Measurements from ENCODE around the gene CD300C.
A peak's percentile ranks its signal among the peaks of the same experiment; 100 is the strongest.
"Not testable (repeated sequence)": the region's sequence is repeated elsewhere in the genome, so short reads cannot be mapped to it uniquely, and the experiment has no call there.

The CD300C gene

DNA sequence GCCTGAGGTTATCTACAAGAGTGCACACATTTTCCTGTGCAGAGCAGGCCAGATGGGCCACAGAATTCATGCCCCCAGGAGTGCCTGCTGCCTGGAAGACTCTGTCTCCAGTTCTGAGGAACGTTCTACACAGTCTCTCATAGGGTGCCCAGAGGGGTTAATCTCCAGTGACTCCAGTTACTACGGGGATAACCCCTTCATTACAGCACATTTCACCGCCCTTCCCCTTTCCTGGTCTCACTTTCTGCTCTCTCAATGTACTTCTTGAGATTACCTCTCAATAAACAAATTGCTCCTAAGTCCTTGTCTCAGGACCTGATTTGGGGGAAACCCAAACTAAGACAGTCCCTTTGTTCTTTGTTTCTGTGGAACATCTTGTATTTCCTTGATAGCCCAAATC is 15.7 kb upstream of the CD300C start:
- DNase-seq = no peak

DNA sequence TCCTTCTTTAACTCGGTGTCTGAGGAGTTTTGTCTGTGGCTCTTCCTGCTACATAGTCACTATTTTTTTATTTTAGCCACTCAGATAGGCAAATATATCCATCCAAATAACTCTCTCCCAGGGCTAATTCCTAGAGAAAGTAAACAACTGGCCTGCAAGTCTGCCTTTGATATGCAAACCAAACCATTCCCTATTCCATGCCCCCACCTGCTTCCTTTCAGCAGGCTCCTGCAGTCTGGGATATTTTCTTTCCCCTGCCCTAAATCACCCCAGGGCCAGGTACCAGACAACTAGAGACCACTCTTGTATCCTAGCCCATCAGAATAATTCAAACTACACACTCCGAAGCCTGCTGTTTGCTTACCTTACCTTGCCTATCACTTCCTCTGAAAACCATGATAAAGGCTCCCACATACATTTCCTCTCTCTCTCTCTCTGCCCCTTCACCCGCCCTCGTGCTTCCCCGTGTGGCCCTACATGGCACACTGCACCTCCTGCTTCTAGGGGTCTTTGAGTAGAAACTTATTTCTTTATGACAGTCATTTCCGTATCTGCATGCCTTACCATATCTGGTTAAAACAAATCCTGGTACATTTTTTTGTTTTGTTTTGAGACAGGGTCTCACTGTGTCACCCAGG is 13.1 kb upstream of the CD300C start:
- DNase-seq = no peak

DNA sequence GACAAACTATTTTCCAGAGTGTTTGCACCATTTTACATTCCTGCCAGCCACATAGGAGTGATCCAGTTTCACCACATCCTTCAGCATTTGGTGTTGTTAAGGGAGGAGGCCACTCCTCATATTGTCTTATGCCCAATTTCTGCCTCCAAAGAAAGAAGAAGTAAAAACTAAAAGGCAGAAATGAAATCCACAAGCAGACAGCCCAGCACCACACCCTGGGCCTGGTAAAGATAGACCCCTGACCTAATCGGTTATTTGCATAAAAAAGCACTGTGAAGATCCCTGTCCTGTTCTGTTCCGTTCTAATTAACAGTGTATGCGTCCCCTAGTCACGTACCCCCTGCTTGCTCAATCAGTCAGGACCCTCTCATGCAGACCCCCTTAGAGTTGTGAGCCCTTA is 12.5 kb upstream of the CD300C start:
- DNase-seq = not testable (repeated sequence)

DNA sequence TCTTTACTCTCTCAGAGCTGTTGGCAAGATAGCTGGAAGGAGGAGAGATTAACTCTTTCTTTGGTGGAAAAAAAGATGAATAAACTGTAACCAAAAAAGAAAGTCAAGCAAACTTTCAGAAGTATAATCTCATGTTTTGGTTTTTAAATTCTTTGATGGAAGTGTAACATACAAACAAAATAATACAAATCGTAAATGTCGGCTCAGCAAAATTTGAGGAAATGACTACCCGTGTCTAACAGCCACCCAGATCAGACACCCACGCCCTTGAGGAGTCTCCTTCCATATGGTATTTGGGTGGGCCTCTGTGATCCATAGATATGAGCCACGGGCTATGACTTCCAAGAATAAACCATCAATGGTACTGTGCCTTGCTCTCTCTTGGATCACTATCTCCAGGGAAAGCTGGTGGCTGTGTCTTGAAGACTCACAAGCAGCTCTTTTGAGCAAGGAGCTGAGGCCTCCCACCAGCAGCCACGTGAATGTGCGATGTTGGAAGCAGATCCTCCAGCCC is 9.6 kb upstream of the CD300C start:
- no peak for DNase-seq

GRCh38 chr17:74554909-74555308 is 9.0 kb upstream of the CD300C start:
- DNase-seq = no peak

GRCh38 chr17:74552037-74552436 is 6.1 kb upstream of the CD300C start:
- DNase-seq = no peak

- DNase-seq = no peak
Measured at GRCh38 chr17:74550602-74551001, 4.7 kb upstream of the CD300C start.

DNA sequence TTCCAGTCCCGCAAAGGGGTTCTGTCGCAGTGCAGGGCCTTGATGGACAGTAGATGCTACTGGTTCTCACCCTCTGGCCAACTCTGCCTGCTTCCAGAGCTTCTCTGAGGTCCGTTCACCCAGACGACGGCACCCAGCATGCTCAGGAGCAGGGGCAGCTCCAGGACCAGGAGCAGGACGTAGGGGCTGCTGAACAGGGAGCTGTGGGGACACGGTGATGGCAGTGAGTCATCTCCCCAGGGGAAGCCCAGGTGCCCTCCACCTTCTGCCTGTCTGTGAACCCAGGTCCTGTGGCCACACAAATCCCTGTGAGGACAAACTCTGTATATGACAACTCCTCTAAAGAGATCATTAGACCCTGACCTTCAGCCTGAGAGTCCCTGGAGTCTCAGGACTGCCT is 3.4 kb upstream of the CD300C start:
- no peak for DNase-seq

- peak; percentile 50 to 64 for DNase-seq
Measured at GRCh38 chr17:74547736-74548135, 1.8 kb upstream of the CD300C start.

DNA sequence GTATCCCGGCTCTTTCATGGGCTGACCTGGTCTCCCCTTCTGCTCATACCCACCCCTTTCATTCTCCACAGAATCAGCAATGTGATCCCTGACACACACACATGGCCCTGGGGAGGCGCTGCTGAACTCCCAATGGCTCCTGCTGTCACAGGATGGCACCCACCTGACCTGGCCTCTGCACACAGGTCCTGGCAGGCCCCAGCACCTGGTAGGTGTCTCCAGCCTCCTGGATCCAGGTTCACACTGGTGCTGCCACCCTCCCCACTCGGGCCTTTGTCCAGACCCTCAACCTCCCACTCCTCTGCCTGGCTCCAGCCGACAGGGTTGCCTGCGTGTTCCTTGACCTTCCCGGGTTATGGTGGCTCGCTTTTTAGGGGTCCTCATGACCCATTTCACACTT is 1.3 kb upstream of the CD300C start:
- DNase-seq = no peak

GRCh38 chr17:74546586-74546985 is 671 bp upstream of the CD300C start:
- no peak for DNase-seq

DNA sequence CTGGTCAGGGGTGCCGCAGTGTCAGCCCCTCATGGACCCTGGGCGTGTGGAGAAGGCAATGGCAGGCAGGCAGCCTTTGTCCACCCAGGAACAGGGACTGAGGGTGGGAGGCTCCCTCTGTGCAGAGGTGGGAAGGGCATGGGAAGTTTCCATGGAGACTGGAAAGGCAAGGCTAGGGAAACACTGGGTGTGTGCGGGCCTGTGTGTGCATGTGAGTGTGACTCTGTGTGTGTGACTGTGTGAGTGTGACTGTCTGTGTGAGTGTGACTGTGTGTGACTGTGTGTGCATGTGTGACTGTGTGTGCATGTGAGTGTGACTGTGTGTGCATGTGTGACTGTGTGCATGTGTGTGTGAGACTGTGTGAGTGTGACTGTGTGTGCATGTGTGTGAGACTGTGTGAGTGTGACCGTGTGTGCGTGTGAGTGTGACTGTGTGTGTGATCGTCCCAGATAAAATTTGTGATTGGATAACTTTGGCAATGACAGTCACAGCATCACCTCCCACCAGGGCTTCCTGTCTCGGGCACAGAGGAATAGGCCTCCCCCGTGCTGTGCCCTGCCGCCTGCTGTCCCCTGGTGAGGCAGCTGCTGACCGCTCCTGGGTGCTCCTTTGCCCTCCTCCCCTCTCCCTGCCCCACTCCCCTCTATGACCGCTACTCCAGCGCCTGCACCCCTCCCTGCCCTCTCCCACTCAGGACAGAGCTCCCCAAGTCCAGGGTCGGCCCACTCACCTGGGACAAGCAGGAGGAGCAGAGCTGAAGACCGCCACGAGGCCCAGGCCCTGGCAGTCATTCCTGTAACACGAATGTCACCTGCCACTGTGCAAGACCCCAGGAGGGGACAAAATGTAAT is 698 bp downstream of the CD300C start:
- DNase-seq = peak; percentile 33 to 40

DNA sequence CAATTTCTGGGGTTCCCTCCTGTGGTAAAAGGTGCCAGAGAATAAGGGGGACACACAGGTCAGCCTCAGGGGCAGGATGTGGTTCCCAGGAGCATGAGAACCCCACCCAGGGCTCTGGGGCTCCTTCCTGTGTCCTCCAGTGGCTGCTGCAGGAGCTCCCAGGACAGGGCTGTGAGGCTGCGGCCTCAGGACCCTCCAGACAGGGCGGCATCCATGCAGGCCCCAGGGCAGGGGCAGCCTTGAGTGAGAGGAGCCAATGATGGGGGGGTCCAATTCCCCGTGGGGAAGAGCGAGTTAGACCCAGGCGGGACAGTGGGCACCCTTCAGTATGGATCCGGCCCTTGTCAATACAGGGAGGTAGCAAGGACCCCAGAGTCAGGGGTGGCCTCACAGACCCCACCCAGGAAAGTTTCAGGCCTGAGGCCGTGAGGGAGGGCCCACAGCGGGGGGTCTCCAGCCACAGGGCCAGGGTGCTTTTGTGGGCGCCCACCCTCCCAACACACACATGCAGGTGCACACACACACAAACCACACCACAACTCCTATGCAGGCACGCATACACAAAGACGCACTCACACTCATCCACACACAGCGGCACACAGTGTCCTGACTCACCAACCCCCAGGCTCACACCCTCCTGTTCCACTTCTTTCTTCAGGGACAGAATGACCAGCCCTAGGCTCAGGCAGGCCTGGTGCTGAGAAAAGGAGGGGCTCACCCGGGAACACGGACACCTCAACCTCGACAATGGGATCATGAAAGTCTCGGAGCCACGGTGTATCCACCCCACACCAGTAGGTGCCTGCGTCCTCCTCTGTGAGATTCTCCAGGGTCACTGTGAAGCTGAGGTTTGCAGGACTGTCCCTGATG is 1.8 kb downstream of the CD300C start:
- DNase-seq = no peak

DNA sequence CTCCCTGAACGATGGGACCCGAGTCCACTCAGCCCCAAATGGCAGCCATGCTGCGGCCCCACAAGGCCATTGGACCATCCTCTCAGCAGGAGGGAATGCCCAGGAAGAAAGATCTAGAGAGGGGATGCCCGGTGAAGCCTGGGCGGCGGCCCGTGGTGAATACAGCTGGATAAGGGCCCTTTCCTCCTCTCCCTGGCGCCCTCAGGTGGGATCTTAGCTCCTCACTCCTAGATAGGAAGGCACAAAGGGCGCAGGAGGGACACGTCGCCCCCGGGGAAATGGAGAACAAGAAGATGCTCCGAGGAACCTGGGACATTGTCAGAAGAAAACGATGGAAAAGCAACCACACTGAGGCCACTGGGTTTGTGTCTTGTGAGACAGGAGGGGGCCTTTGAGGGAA is 2.5 kb downstream of the CD300C start:
- no peak for DNase-seq

DNA sequence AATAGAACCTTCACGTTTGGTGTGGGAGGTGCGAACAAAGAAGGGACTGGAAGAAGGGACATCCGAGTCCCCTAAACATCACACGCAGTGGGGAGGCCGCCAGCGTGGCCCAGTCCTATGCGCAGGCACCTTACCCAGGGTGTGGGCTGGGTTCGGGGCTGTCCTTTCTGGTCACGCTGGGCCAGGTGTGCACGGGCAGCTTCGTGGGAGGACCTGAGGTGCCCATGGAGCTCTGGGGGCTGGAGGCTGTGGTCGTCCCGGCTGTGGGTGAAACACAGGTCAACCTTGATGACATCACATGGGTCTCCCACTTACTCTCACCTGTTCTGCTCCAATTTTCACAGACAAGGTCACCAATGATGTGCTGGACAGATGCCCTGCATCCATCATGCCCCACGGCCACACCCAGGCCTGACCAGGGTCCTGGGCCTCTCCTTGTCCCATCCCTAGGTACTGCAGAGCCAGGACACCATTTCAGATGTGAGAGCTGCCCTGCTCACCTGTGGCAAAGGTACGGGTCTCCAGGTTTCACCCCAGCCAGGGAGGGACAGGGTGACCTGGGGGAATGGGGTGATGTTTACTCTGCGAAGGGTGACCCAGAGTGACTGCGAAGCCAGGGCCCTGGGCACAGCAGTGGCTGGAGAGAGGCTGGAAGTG is 3.1 kb downstream of the CD300C start:
- DNase-seq = no peak

DNA sequence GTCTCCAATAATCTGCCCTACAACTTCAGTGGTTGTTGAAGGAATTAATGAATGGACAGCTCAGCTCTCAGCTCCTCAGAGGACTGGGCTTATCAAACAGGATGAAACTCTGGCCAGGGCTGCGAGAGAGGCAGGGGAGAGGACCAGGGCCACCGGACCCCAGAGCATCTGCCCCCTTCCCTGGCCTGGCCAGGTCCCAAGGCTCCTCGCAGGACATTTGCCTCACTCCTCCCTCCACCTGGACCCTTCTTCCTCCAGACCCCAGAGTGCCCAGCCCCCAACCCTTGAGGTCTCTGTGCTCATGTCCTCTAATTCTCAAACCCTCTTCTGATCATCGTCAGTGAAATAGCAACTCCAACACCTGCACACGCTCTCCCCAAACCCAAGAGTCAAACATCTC is 3.7 kb downstream of the CD300C start:
- DNase-seq = no peak

GRCh38 chr17:74541176-74542111 is 4.5 kb downstream of the CD300C start:
- DNase-seq = no peak

DNA sequence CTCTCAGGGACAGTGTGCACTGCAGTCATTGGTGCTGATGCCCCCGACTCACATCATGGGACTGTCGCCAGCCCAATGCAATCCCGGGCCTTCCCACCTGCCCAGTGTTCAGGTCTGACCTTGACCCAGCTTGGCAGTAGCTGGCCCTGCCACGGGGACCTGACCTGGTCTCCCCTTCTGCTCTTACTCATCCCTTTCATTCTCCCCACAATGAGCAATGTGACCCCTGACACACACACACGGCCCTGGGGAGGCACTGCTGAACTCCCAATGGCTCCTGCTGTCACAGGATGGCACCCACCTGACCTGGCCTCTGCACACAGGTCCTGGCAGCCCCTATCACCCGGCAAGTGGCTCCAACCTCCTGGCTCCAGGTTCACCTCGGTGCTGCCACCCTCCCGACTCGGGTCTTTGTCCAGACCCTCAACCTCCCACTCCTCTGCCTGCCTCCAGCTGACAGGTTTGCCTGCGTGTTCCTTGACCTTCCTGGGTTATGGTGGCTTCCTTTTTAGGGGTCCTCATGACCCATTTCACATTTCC is 6.6 kb downstream of the CD300C start:
- DNase-seq = no peak

DNA sequence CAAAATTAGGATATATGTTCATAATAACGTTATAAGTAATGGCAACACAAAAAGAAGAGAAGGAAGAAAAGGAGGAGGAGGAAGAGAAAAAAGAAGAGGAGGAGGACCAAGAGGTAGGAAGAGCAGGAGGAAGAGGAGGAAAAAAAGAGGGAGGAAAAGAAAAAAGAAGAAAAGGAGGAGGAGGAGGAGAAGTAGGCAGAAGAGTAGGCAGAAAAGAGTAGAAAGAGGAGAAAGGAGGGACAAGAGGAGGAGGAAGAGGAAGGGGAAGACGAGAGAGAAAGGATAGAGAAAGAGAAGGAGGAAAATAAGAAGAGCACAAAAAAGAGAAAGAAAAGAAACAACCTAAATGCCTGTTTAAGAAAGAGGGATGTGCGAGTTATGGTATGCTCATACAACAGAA is 9.0 kb downstream of the CD300C start:
- no peak for DNase-seq

GRCh38 chr17:74532115-74532514 is 13.8 kb downstream of the CD300C start:
- peak; percentile 100 for DNase-seq

- DNase-seq = peak; percentile 67 to 75
Measured at GRCh38 chr17:74531231-74531761, 14.6 kb downstream of the CD300C start, which contains the start of gene CD300LB. Gene CD300LB, minus strand, starts transcription at chr17:74531475. Its CDS starts 125 bp downstream, at chr17:74531350.

Data from AML-193 (cell line).